Rectal smooth muscle tissue (tissue), 1 donor: ENCODE measurements around the gene BSCL2.
"Not testable (repeated sequence)": the region's sequence is repeated elsewhere in the genome, so short reads cannot be mapped to it uniquely, and the experiment has no call there.

Source experiments
- H3K27ac ChIP-seq: one replicate; pipeline ENCODE4 v1.7.0; 2013; ENCODE audit warnings: low read depth, low read length, inconsistent platforms
- H3K27me3 ChIP-seq: one replicate; pipeline ENCODE4 v1.7.0; 2013; ENCODE audit warnings: low read length; ENCODE audit not compliant: control insufficient read depth, insufficient read depth
- H3K36me3 ChIP-seq: one replicate; pipeline ENCODE4 v1.7.0; 2013; ENCODE audit warnings: low read length; ENCODE audit not compliant: control insufficient read depth, insufficient read depth
- H3K4me1 ChIP-seq: one replicate; pipeline ENCODE4 v1.7.0; 2013; ENCODE audit warnings: low read length; ENCODE audit not compliant: control insufficient read depth, insufficient read depth
- H3K4me3 ChIP-seq: one replicate; pipeline ENCODE4 v1.7.0; 2013; ENCODE audit warnings: low read length
- H3K9ac ChIP-seq: one replicate; pipeline ENCODE4 v1.7.0; 2013; ENCODE audit warnings: low read length

BSCL2 gene

DNA sequence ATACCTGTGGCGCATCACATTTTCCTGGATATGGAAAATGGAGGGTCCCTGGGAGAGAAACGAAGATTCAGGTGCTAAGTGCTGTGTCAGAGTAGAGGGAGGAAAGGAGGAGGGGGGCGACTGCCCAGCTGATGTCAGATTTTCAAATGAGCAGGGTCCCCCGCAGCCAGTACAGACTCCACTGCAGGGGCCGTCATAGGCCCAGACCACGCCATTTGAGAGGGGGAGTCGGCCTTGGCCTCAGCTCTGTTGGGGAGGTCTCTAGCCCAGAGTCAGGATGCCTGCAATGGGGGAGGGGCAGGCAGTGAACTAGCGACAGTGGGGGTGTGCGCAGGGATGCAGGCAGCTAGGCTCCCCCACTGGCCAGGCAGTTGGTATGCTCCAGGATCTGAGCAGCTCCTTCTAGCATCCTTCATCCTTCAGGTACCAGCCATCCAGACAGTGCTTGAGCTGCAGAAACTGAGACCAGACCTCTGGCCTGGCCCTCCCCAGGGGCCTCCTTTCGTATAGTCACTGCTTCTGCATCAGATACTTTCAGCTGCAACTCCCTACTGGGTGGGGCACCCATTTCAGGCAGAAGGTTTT is at the start of gene BSCL2, which contains the start of gene GNG3:
BSCL2 (minus strand) TSS at position 148 of the 585 bp plus-strand sequence. CDS start 229 bp downstream, outside the sequence.
GNG3 (plus strand) TSS at position 400 of the 585 bp plus-strand sequence. CDS start 620 bp downstream, outside the sequence.
- Histone ChIP-seq H3K27me3 (no peaks in the 10 kb centered on the region), H3K4me1 (peaks cover 17% of the 10 kb centered on the region), H3K36me3 (peaks cover 4% of the 10 kb centered on the region), H3K4me3 (peak within 1 kb of the TSS; percentile 91), H3K27ac (peak within 1 kb of the TSS; percentile 87), H3K9ac (peak within 1 kb of the TSS; percentile 53)

DNA sequence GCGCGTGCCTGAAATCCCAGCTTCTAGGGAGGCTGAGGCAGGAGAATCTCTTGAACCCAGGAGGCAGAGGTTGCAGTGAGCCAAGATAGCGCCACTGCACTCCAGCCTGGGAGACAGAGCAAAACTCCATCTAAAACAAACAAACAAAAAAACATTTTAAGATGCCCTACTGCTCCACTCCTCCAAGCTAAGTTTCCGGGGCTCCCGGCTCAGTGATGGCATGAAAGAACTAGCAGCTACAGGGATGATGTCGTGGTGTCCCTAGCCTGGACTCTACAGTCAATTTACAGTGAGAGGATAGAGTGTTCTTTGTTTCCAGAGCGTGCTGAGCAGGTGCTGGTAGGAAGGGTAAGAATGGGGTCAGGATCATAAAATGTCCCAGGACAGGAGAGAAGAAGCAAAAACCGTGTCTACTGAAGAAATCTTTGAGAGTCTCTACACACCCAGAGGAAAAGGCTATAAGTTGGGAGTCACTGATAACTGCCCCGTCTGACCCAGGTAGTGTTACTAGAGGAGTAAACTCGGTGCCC is 47.9 kb upstream of the BSCL2 start:
- Histone ChIP-seq H3K4me1 (peaks cover 8% of the 10 kb centered on the region), H3K36me3 (peaks cover 3% of the 10 kb centered on the region), H3K9ac (no peak overlapping the region), H3K27ac (no peak overlapping the region), H3K4me3 (no peak overlapping the region), H3K27me3 (no peaks in the 10 kb centered on the region)

DNA sequence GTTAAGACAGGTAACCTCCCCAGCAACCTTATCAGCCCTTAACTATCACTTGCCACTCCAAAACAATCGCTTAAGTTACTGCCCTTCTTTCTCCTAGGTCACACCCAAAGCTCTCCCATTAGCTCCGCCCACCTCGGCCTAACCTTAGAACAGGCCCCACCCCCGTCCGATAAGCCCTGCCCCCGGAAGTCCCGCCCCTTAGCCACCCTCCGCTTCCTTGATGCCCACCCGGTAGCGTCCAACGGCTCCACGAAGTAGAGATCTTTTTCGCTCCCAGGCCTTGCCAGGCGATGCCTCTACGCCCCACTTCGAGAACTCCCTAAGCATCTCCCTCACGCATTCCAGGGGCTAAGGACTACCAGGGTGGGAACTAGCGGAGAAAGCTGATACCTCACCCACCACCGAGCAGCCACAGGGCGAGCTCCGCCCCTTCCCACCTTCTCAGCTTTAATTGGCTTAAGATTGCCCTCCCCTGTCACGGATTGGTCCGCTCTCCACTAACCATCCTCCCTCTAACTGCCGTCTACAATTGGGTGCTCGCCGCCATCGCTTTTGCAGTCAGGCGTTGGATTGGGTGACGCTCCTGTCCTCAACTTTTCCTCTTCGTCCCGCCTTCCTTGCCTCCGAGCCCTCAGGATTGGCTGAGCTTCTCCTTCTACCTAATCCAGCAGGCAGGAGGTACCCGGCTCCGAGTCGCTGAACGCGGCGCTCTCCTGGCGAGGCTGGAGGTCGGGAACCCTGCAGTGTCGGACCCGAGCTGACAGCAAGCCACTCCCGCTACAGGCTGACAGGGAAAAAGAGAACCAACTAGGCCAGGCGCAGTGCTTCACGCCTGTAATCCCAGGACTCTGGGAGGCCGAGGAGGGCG is 46.7 kb upstream of the BSCL2 start, which contains the start of gene ZBTB3:
ZBTB3 (minus strand) TSS at position 425 of the 868 bp plus-strand sequence. CDS start 496 bp downstream, outside the sequence.
- peak within 1 kb of the TSS; percentile 95 for H3K4me3 ChIP-seq
- H3K27me3 ChIP-seq: no peaks in the 10 kb centered on the region
- peaks cover 3% of the 10 kb centered on the region for H3K36me3 ChIP-seq
- peak within 1 kb of the TSS; percentile 88 for H3K9ac ChIP-seq
- H3K4me1 ChIP-seq: peaks cover 8% of the 10 kb centered on the region
- peak within 1 kb of the TSS; percentile 95 for H3K27ac ChIP-seq

DNA sequence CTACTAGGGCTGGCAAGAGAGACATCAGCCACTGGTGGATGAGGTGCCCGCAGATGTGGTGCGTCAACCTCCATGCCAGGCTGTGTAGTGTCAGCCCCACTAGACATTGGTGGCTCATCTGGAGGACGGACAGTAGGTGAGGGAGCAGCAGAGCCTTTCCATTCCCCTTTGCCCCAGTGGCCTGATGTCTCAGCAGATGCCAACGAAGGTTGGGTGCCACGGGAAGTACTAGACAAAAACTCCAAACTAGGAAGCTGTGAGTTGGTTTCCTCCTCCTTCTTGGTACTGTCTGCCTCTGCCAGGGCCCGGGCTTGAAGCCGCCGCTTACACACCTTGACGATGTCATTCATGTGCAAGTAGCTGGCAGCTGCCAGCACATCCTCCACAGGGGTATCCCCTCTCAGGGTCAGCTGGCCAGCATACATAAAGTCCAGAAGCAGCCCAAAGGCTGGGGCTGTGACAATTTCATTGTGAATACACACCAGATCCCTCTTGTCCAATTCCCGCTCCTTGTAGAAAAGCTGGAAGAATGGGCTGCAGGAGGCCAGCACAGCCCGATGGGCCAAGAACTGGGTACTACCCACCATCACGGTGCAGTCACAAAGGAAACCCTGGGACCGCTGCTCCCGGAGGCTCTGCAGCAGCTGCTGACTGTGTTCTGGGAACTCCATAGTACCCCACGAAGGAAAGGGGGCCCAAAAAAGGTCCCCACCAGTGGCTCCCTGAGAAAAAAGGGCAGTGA is 45.9 kb upstream of the BSCL2 start:
- Histone ChIP-seq H3K27ac (peak overlapping the region; percentile 95), H3K36me3 (peaks cover 3% of the 10 kb centered on the region), H3K27me3 (no peaks in the 10 kb centered on the region), H3K4me3 (peak overlapping the region; percentile 95), H3K4me1 (peaks cover 8% of the 10 kb centered on the region), H3K9ac (peak overlapping the region; percentile 73)

DNA sequence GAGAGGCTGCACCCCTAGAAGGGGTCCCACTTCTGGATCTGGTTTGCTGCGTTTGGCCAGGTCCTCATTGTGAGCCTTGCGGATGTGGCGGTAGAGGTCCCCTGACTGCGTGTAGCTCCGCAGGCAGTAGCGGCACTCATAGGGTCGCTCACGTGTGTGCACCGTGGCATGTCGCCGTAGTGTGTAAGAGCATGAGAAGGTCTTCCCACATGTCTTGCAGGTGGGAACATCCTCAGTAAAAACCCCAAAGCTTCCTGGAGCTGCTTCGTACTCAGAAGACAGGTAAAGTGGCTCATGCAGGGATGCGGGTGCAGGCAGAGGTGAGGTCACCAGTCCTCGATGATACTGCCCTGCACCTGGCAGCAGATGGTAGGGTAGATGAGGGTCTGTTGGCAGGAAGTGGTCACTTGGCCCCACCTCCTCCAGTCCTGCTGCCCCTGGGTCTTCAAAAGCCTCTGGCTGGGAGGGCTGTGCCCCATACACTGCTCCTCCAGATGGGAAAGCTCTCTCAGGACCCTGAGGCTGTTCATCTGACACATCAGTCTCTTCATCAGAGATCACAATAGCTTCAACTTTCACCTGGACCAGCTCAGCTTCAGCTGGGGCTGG is 45.1 kb upstream of the BSCL2 start:
- Histone ChIP-seq H3K27ac (no peak overlapping the region), H3K4me1 (peaks cover 8% of the 10 kb centered on the region), H3K9ac (no peak overlapping the region), H3K36me3 (peaks cover 3% of the 10 kb centered on the region), H3K27me3 (no peaks in the 10 kb centered on the region), H3K4me3 (no peak overlapping the region)

DNA sequence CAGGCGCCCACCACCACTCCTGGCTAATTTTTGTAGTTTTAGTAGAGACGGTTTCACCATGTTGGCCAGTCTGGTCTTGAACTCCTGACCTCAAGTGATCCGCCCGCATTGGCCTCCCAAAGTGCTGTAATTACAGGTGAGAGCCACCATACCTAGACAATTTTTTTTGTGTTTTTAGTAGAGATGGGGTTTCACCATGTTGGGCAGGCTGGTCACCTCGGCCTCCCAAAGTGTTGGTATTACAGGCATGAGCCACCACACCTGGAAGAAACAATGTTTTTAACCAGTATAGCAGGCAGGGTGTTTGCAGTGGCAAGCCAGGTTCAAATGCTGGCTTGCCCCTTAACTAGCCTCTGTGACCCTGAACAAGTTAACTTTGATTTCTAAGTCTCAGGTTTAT is 42.7 kb upstream of the BSCL2 start:
- H3K4me1 ChIP-seq, H3K27ac ChIP-seq, H3K4me3 ChIP-seq, H3K9ac ChIP-seq, H3K36me3 ChIP-seq, H3K27me3 ChIP-seq: not testable (repeated sequence)

DNA sequence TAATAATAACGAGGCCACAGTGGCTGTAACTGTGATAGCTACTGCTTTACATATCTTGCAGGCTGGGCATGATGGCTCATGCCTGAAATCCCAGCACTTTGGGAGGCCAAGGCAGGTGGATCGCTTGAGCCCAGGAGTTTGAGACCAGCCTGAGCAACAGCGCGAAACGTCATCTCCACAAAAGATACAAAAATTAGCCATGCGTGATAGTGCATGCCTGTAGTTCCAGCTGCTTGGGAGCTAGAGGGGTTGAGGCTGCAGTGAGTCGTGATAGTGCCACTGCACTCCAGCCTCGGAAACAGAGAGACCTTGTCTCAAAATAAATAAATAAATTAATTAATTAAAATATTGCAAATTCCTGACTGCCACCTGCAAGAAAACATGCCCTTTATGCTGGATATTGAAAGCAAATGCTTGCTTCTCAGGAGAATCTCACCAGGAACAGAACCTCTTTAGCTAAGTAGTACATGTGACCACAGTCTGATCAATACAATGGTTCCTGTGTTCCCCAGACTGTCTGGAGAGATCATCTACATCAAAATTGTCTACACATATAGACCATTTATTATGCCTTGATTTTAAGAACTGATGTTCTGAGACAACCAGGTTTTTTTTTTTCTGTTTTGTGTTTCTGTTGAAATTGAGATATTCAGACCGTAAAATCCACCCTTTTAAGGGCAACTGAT is 40.4 kb upstream of the BSCL2 start:
- Histone ChIP-seq H3K4me1 (no peaks in the 10 kb centered on the region), H3K4me3 (no peak overlapping the region), H3K27me3 (no peaks in the 10 kb centered on the region), H3K36me3 (peaks cover 3% of the 10 kb centered on the region), H3K9ac (no peak overlapping the region), H3K27ac (no peak overlapping the region)

DNA sequence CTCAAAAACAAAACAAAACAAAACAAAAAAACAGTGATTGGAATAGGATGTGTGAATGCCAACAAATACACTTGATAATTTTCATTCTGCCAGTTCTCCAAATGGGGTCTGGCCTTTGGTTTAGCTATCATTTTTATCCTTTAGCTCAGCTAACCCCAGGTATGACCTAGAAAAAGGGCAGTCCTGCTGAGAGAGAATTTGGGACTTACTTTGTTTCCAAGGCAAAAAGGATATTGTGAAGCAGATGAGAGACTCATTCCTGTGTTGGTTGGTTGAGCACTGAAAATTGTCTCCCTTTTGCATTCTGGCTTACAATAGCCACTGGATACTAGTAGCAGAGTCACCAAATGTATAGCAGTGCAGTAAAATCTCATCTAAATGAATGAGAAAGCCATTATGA is 30.0 kb upstream of the BSCL2 start:
- peaks cover 8% of the 10 kb centered on the region for H3K36me3 ChIP-seq

DNA sequence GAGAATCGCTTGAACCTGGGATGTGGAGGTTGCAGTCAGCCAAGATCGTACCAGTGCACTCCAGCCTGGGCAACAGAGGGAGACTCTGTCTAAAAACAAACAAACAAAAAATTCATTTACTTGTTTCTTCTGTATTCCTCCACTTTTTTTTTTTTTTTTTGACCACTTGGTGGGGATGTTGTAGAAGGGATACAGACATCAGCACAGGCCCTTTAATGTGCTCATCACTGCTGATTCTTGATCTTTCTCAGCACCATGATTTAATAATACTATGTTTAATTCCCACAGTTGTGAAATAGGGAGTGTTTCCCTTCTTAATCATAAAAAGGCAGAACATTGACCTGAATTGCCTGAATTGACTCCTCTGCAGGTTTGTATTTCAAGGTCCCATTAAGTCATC is 25.6 kb upstream of the BSCL2 start:
- peaks cover 9% of the 10 kb centered on the region for H3K36me3 ChIP-seq
- peaks cover 6% of the 10 kb centered on the region for H3K4me1 ChIP-seq
- no peaks in the 10 kb centered on the region for H3K27me3 ChIP-seq
- H3K9ac ChIP-seq: no peak overlapping the region
- H3K4me3 ChIP-seq: no peak overlapping the region
- H3K27ac ChIP-seq: no peak overlapping the region

More for the DNA sequence above, 30.0 kb upstream of the BSCL2 start:
- no peak overlapping the region for H3K27ac ChIP-seq
- no peaks in the 10 kb centered on the region for H3K4me1 ChIP-seq
- H3K9ac ChIP-seq: no peak overlapping the region
- H3K27me3 ChIP-seq: no peaks in the 10 kb centered on the region
- H3K4me3 ChIP-seq: no peak overlapping the region

DNA sequence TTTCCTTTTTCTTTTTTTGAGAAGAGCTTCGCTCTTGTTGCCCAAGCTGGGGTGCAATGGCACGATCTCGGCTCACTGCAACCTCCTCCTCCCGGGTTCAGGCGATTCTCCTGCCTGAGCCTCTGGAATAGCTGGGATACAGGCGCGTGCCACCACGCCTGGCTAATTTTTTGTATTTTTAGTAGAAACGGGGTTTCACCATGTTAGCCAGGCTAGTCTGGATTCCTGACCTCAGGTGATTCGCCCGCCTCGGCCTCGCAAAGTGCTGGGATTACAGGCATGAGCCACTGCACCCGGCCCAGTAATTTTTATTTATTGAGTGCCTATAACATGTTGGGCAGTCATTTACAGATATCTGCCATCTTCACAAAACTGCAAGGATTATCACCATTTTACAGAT is 22.9 kb upstream of the BSCL2 start:
- Histone ChIP-seq H3K4me1 (peaks cover 17% of the 10 kb centered on the region), H3K4me3 (peak overlapping the region; percentile 48)
- not testable (repeated sequence) for H3K27me3 ChIP-seq, H3K9ac ChIP-seq, H3K36me3 ChIP-seq, H3K27ac ChIP-seq

DNA sequence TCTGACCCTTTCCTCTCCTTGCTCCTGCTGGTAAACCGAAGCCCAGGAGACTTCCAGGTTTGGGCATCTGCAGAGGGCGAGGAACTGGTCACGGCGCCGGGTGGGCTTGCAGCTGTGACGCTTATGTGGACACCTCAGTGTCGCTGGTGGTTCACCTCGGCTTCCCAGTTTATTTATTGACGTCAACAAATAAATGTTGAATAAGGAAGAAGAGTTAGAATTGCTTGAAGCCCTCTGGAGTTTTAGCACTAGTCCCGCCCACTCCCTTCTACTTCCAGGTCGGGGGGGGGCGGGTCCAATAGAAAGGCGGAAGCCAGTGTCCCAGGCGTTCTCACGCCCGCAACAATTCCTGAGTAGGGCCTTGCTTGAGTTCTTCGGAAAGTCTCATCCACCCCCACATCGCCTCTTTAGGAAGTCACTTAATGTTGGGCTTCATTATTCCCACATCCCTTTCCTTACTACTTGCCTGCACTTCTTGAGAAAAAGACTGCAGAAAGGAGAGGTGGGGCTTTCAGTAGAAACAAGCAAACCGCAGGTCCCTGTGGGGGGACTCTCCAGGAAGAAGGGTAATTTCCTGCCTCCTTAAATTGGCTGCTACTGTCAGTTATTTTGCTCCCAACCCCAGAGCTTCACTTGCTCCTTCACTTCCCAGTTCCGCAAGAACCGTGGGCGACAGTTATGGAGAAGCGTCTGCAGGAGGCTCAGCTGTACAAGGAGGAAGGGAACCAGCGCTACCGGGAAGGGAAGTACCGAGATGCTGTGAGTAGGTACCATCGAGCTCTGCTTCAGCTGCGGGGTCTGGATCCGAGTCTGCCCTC is 21.2 kb upstream of the BSCL2 start, which contains the start of gene TTC9C:
TTC9C (plus strand) TSS at position 316 of the 818 bp plus-strand sequence; CDS start at position 679, 363 bp downstream.
- Histone ChIP-seq H3K27ac (peak within 1 kb of the TSS; percentile 93), H3K4me1 (peaks cover 31% of the 10 kb centered on the region), H3K27me3 (no peaks in the 10 kb centered on the region)

More for the DNA sequence above, 21.2 kb upstream of the BSCL2 start, which contains the start of gene TTC9C:
- peak within 1 kb of the TSS; percentile 82 for H3K9ac ChIP-seq
- peak within 1 kb of the TSS; percentile 94 for H3K4me3 ChIP-seq
- H3K36me3 ChIP-seq: peaks cover 10% of the 10 kb centered on the region
